ENCODE results near the gene CACNG4. TPM values are rescaled to one million over a fixed set of nuclear protein-coding genes. Genes with fewer than 3 reads are reported as not detected.

The CACNG4 gene
- total RNA-seq, 2 donors from 2014 or later: 9.5 to 12.9 TPM

DNA sequence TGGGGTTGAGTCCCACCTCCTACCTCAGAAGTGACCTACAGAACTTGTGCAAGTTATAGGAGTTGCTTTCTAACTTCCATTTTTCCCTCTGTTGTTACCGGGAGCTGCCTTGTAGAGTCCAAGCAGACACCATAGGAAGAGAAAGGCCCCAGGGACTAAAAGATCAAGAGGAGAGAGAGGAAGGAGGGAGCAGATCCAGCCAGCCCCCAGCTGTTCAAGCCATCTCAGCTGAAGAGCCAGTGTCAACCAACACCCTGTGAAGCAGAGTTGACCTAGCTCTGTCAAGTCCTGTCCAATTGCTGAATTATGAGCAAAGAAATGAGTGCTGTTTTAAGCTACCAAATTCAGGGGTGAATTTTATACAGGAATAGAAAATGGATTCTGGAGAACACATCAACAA is 34.9 kb upstream of the CACNG4 start:
- Histone ChIP-seq H3K9me3 (no peaks in the 10 kb centered on the region), H3K4me3 (no peak overlapping the region), H3K27ac (no peak overlapping the region), H3K4me1 (replicated peaks) (no peaks in the 10 kb centered on the region), H3K36me3 (no peaks in the 10 kb centered on the region), H3K27me3 (replicated peaks; ENCODE audit: insufficient read depth) (no peaks in the 10 kb centered on the region)
- DNase-seq (ENCODE audit: low spot score): no peak
- TF ChIP-seq, protein P1, sequence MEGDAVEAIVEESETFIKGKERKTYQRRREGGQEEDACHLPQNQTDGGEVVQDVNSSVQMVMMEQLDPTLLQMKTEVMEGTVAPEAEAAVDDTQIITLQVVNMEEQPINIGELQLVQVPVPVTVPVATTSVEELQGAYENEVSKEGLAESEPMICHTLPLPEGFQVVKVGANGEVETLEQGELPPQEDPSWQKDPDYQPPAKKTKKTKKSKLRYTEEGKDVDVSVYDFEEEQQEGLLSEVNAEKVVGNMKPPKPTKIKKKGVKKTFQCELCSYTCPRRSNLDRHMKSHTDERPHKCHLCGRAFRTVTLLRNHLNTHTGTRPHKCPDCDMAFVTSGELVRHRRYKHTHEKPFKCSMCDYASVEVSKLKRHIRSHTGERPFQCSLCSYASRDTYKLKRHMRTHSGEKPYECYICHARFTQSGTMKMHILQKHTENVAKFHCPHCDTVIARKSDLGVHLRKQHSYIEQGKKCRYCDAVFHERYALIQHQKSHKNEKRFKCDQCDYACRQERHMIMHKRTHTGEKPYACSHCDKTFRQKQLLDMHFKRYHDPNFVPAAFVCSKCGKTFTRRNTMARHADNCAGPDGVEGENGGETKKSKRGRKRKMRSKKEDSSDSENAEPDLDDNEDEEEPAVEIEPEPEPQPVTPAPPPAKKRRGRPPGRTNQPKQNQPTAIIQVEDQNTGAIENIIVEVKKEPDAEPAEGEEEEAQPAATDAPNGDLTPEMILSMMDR (IDR thresholded peaks at IDR 0.05): no peak
- TF ChIP-seq POLR2A (IDR thresholded peaks at IDR 0.05) (no peak), POLR2AphosphoS5 (IDR thresholded peaks at IDR 0.05) (no peak)
- WGBS: 21% methylated on average over 1 of the region's 1 CpG
- intact Hi-C loops (cut with DNase I): no loop called here

DNA sequence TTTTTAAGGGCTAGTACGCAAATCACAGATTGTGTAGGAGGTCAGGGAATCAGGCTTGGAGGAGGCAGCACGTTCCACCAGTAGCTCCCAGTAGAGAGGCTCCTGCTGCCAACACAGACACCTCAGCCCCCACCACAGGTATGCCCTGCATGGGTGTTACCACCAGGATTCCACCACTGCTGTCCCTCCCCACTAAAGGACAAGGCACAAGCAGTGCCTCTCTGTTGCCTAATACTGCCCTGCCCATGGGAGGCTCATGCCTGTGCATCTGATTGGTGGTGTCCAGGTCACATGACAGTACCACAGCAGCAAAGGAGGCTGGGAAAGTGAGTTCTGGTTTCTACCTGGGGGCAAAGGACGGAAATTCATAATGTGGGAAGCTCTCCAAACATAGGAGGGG is 33.6 kb upstream of the CACNG4 start:
- Histone ChIP-seq H3K27me3 (replicated peaks; ENCODE audit: insufficient read depth) (no peaks in the 10 kb centered on the region), H3K36me3 (no peaks in the 10 kb centered on the region), H3K9me3 (no peaks in the 10 kb centered on the region), H3K4me1 (replicated peaks) (no peaks in the 10 kb centered on the region), H3K27ac (no peak overlapping the region), H3K4me3 (no peak overlapping the region)
- intact Hi-C loops (cut with DNase I): no loop called here
- 60% methylated on average over 3 of the region's 3 CpGs for WGBS
- DNase-seq (ENCODE audit: low spot score): no peak
- TF ChIP-seq POLR2A (IDR thresholded peaks at IDR 0.05): no peak
- TF ChIP-seq, protein P1 (IDR thresholded peaks at IDR 0.05): no peak
- no peak for TF ChIP-seq POLR2AphosphoS5 (IDR thresholded peaks at IDR 0.05)

DNA sequence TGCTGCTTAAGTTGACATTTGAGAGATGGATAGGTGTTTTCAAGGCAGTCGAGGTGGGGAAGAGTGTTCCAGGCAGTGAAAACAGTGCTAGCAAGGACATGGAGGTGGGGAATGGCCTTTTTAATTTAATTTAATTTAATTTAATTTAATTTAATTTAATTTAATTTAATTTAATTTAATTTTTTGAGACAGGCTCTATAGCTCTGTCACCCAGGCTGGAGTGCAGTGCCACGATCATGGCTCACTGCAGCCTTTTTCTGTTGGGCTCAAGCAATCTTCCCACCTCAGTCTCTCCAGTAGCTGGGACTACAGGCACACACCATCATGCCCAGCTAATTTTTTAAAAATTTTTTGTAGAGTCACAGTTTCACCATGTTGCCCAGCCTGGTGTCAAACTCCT is 32.2 kb upstream of the CACNG4 start:
- intact Hi-C loops (cut with DNase I): no loop called here
- H3K4me1 ChIP-seq (replicated peaks): no peaks in the 10 kb centered on the region
- no peaks in the 10 kb centered on the region for H3K27me3 ChIP-seq (replicated peaks; ENCODE audit: insufficient read depth)
- no peaks in the 10 kb centered on the region for H3K36me3 ChIP-seq
- no peak overlapping the region for H3K27ac ChIP-seq
- TF ChIP-seq POLR2A (IDR thresholded peaks at IDR 0.05): no peak
- TF ChIP-seq, protein P1 (IDR thresholded peaks at IDR 0.05): no peak
- TF ChIP-seq POLR2AphosphoS5 (IDR thresholded peaks at IDR 0.05): no peak
- no peak overlapping the region for H3K4me3 ChIP-seq
- no peaks in the 10 kb centered on the region for H3K9me3 ChIP-seq
- WGBS: 74% methylated on average over 2 of the region's 2 CpGs
- DNase-seq (ENCODE audit: low spot score): no peak

DNA sequence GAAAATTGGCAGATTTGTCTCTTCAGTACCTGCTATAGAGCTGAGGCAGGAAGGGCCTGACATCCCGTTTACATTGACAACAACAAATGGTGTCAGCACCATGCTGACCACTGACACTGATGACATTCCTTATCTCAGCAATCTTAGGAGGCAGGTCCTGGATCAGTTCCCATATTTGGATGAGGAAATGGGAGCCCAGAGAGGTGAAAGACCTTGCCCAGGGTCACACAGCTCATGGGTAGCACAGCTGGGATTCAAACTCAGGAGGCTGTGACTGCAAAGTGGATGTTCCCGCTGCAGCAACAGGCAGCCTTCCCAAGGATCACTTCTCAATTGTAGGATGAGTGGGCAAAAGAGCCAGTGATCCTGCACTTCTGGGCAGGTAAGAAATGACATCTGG is 30.5 kb upstream of the CACNG4 start:
- TF ChIP-seq POLR2AphosphoS5 (IDR thresholded peaks at IDR 0.05): no peak
- TF ChIP-seq POLR2A (IDR thresholded peaks at IDR 0.05): no peak
- TF ChIP-seq, protein P1 (IDR thresholded peaks at IDR 0.05): no peak
- WGBS: 72% methylated on average over 2 of the region's 2 CpGs
- intact Hi-C loops (cut with DNase I): no loop called here
- Histone ChIP-seq H3K27ac (no peak overlapping the region), H3K4me1 (replicated peaks) (no peaks in the 10 kb centered on the region), H3K9me3 (no peaks in the 10 kb centered on the region), H3K36me3 (no peaks in the 10 kb centered on the region), H3K27me3 (replicated peaks; ENCODE audit: insufficient read depth) (no peaks in the 10 kb centered on the region), H3K4me3 (no peak overlapping the region)
- DNase-seq (ENCODE audit: low spot score): no peak

DNA sequence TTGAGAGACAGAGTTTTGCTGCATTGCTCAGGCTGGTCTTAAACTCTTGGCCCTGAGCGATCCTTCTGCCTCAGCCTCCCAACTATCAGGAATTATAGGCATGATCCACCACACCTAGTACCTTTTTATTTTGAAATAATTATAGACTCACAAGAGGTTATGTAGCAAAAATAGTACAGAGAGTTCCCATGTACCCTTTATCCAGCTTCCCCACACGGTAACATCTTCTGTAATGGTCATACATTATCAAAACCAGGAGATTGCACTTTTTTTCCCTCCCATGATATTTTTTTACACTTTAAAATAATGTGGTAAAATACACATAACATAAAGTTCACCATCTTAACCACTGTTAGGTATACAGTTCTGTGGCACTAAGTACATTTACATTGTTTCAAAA is 28.8 kb upstream of the CACNG4 start:
- no peak overlapping the region for H3K4me3 ChIP-seq
- no peaks in the 10 kb centered on the region for H3K27me3 ChIP-seq (replicated peaks; ENCODE audit: insufficient read depth)
- TF ChIP-seq, protein P1 (IDR thresholded peaks at IDR 0.05): no peak
- TF ChIP-seq POLR2A (IDR thresholded peaks at IDR 0.05): no peak
- no peak for TF ChIP-seq POLR2AphosphoS5 (IDR thresholded peaks at IDR 0.05)
- H3K4me1 ChIP-seq (replicated peaks): no peaks in the 10 kb centered on the region
- no peak overlapping the region for H3K27ac ChIP-seq
- no peak for DNase-seq (ENCODE audit: low spot score)
- H3K9me3 ChIP-seq: no peaks in the 10 kb centered on the region
- whole genome bisulfite sequencing: 84% methylated on average over 2 of the region's 2 CpGs
- no peaks in the 10 kb centered on the region for H3K36me3 ChIP-seq
- intact Hi-C loops (cut with DNase I): no loop called here
